Loucy (cell line): ENCODE results near the gene IGF2.

Source experiments
- H2AFZ ChIP-seq: fragments of 200-600 bp; sonication (generic); 2 replicates; pipeline ENCODE4 v1.6.0; 2016; ENCODE audit warnings: antibody characterized with exemption, mild to moderate bottlenecking, low read length, moderate library complexity
- H3F3A ChIP-seq: fragments of 200-600 bp; 2 replicates; pipeline ENCODE4 v1.6.0; 2016; ENCODE audit warnings: antibody characterized with exemption, low read depth, mild to moderate bottlenecking
- H3K27me3 ChIP-seq: fragments of 200-600 bp; sonication (generic); 2 replicates; pipeline ENCODE4 v1.6.1; 2014; ENCODE audit warnings: low read length, mild to moderate bottlenecking; ENCODE audit not compliant: insufficient read depth, poor library complexity, severe bottlenecking
- H3K36me3 ChIP-seq: fragments of 200-600 bp; sonication (generic); 2 replicates; pipeline ENCODE4 v1.6.1; 2016; ENCODE audit warnings: low read length; ENCODE audit not compliant: insufficient read depth
- H3K4me1 ChIP-seq: fragments of 200-600 bp; sonication (generic); 2 replicates; pipeline ENCODE4 v1.5.1; 2014; ENCODE audit warnings: low read length, mild to moderate bottlenecking; ENCODE audit not compliant: insufficient read depth, poor library complexity, severe bottlenecking
- H3K4me2 ChIP-seq: fragments of 200-600 bp; sonication (generic); 2 replicates; pipeline ENCODE4 v1.6.0; 2014; ENCODE audit warnings: antibody characterized with exemption, low read length, low read depth, mild to moderate bottlenecking; ENCODE audit not compliant: poor library complexity, severe bottlenecking
- H3K4me3 ChIP-seq: fragments of 200-600 bp; sonication (generic); 2 replicates; pipeline ENCODE4 v1.5.1; 2014; ENCODE audit warnings: low read length, mild to moderate bottlenecking, mixed read lengths; ENCODE audit not compliant: poor library complexity, severe bottlenecking
- H3K79me2 ChIP-seq: fragments of 200-600 bp; sonication (generic); 2 replicates; pipeline ENCODE4 v1.6.1; 2014; ENCODE audit warnings: low read length; ENCODE audit not compliant: insufficient read depth
- H3K9ac ChIP-seq: fragments of 200-600 bp; sonication (generic); 2 replicates; pipeline ENCODE4 v1.6.0; 2014; ENCODE audit warnings: mild to moderate bottlenecking, low read depth, low read length, moderate library complexity; ENCODE audit not compliant: poor library complexity, severe bottlenecking
- H3K9me2 ChIP-seq: fragments of 200-600 bp; sonication (generic); replicated peaks from 2 replicates; pipeline ENCODE4 v1.6.1; 2016; ENCODE audit warnings: low read depth, low read length, mixed read lengths
- H3K9me3 ChIP-seq: fragments of 200-600 bp; sonication (generic); 2 replicates; pipeline ENCODE4 v1.6.1; 2014; ENCODE audit warnings: mild to moderate bottlenecking, antibody characterized with exemption, low read length, low read depth; ENCODE audit not compliant: insufficient read depth
- H4K20me1 ChIP-seq: fragments of 200-600 bp; sonication (generic); 2 replicates; pipeline ENCODE4 v1.6.0; 2014; ENCODE audit warnings: antibody characterized with exemption, low read length, mild to moderate bottlenecking; ENCODE audit not compliant: insufficient read depth, poor library complexity, severe bottlenecking
- EZH2phosphoT487 ChIP-seq: fragments of 200-600 bp; IDR thresholded peaks from 2 replicates; pipeline ENCODE4 v1.6.1; 2018; ENCODE audit warnings: antibody characterized with exemption, mild to moderate bottlenecking, moderate library complexity, borderline replicate concordance
- TF ChIP-seq, protein P1 (sequence below): fragments of 200-600 bp; sonication (generic); conservative IDR thresholded peaks from 2 replicates; pipeline ENCODE4 v1.5.1; 2014; ENCODE audit warnings: mild to moderate bottlenecking, antibody characterized with exemption, low read length

Gene IGF2

DNA sequence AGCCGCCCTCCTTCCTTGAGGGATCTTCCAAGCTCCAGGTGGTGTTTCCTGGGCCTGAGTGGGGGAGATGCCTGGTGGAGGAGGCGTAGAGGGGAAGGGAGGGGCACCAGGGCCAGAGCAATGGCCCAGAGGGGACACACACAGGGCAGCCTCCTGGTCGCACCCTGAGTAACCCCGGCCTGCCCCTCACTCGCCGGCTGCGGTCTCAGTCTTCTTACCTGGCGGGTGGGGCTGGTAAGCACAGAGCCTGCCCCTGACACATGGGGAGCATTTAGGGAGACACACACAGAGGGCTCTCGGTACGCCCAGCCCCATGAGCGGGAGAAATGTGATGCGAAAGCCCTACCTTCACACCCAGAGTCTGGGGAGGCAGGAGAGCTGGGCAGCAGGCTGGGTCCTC, 23.9 kb downstream of the IGF2 start:
- H3K4me2 ChIP-seq, result no peak overlapping the region
- no peak overlapping the region for H3K4me3 ChIP-seq
- no peak overlapping the region for H3K9ac ChIP-seq
- no peak overlapping the region for H2AFZ ChIP-seq
- no peaks in the 10 kb centered on the region for H3K9me2 ChIP-seq
- no peaks in the 10 kb centered on the region for H3K4me1 ChIP-seq
- no peaks in the 10 kb centered on the region for H3K79me2 ChIP-seq
- no peaks in the 10 kb centered on the region for H3K36me3 ChIP-seq
- H3K27me3 ChIP-seq, result no peaks in the 10 kb centered on the region
- H3F3A ChIP-seq, result no peaks in the 10 kb centered on the region
- no peak for TF ChIP-seq EZH2phosphoT487
- TF ChIP-seq, protein P1, sequence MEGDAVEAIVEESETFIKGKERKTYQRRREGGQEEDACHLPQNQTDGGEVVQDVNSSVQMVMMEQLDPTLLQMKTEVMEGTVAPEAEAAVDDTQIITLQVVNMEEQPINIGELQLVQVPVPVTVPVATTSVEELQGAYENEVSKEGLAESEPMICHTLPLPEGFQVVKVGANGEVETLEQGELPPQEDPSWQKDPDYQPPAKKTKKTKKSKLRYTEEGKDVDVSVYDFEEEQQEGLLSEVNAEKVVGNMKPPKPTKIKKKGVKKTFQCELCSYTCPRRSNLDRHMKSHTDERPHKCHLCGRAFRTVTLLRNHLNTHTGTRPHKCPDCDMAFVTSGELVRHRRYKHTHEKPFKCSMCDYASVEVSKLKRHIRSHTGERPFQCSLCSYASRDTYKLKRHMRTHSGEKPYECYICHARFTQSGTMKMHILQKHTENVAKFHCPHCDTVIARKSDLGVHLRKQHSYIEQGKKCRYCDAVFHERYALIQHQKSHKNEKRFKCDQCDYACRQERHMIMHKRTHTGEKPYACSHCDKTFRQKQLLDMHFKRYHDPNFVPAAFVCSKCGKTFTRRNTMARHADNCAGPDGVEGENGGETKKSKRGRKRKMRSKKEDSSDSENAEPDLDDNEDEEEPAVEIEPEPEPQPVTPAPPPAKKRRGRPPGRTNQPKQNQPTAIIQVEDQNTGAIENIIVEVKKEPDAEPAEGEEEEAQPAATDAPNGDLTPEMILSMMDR, result no peak
- no peaks in the 10 kb centered on the region for H3K9me3 ChIP-seq
- H4K20me1 ChIP-seq, result no peaks in the 10 kb centered on the region

DNA sequence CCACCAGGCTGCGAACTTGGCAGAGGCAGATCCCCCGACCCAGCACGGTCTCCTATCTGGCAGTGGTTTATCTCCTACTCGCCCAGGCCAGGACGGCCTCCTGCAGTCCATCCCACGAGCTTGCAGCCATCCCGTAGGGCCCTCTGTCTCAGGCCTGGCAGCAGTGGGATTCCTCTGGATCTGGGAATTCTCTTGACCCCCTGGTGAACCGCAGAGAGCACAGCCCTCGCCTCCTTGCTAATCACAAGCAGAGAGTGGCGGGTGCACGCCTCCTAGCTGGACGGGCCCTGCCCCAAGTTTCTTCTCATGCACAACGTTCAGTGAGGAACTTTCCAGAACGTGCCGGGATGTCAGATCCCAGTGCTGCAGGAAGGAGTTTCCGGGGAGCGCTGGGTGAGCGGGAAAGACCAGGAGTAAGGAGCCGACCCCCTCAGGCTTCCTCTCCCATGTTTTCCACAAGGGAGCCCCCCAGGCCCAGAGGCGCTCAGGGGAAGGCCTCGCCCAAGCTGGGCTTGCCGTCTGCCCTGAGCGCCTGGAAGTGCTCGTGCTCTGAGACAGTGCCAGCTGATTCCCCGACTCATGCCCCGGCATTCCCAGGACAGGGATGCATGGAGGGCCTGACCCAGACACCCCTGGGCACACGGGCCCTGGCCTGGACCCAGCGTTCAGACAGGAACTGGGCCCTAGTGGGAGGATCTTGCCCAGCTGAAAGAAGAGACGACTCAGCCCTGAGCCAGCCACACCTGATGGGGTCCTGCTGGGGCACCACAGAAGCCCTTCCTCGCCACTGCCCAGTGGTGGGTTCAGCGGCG, 24.6 kb downstream of the IGF2 start:
- no peak overlapping the region for H2AFZ ChIP-seq
- H3K27me3 ChIP-seq, result no peaks in the 10 kb centered on the region

DNA sequence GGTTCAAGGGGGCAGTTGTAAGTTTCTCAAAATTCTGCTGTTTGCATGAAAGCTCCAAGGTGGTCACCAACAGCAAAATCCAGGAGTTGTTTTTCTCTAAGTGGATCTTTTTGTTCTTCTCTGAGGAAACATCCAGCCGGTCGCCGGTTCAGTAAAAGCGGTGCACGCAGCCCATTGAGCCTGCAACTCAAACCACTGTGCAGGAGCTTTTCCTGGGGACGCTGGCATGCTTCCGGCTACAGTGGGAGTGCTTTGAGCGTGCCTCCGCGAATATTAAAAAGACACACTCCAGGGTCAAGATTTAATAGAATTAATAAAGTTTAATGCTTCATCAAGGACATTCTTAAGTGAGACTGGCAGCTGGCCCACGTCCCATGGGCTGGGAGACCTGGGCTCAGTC, 25.4 kb downstream of the IGF2 start:
- H3K4me1 ChIP-seq, result no peaks in the 10 kb centered on the region
- no peaks in the 10 kb centered on the region for H3K79me2 ChIP-seq
- no peaks in the 10 kb centered on the region for H3K36me3 ChIP-seq
- no peaks in the 10 kb centered on the region for H3K9me2 ChIP-seq
- H3K4me2 ChIP-seq, result no peak overlapping the region
- no peak overlapping the region for H3K4me3 ChIP-seq
- H3F3A ChIP-seq, result no peaks in the 10 kb centered on the region
- H3K9ac ChIP-seq, result no peak overlapping the region
- no peaks in the 10 kb centered on the region for H4K20me1 ChIP-seq
- no peaks in the 10 kb centered on the region for H3K27me3 ChIP-seq
- H3K9me3 ChIP-seq, result no peaks in the 10 kb centered on the region
- H2AFZ ChIP-seq, result no peak overlapping the region
- TF ChIP-seq, protein P1, result no peak
- TF ChIP-seq EZH2phosphoT487, result no peak

More for the DNA sequence above, 24.6 kb downstream of the IGF2 start:
- Histone ChIP-seq H3K9me3 (no peaks in the 10 kb centered on the region), H3K9me2 (no peaks in the 10 kb centered on the region), H3K36me3 (no peaks in the 10 kb centered on the region), H3K4me3 (no peak overlapping the region), H3K4me2 (no peak overlapping the region), H3K79me2 (no peaks in the 10 kb centered on the region), H3F3A (no peaks in the 10 kb centered on the region), H4K20me1 (no peaks in the 10 kb centered on the region), H3K4me1 (no peaks in the 10 kb centered on the region), H3K9ac (no peak overlapping the region)
- no peak for TF ChIP-seq EZH2phosphoT487
- TF ChIP-seq, protein P1, result no peak
